OCI-LY3 (cell line): ENCODE results near the gene SPRYD4.
"Not testable (repeated sequence)": the region's sequence is repeated elsewhere in the genome, so short reads cannot be mapped to it uniquely, and the experiment has no call there.

Experiments
- H2AFZ ChIP-seq: fragments of 200-600, 300-600 bp; shearing (Covaris generic); 2 replicates; pipeline ENCODE4 v1.6.0; 2014; ENCODE audit warnings: antibody characterized with exemption, low read depth, low read length
- H3K27ac ChIP-seq: fragments of 200-600, 300-600 bp; sonication (generic); 2 replicates; pipeline ENCODE4 v1.5.1; 2014; ENCODE audit warnings: mild to moderate bottlenecking, low read length, moderate library complexity, mixed read lengths
- H3K27me3 ChIP-seq: fragments of 200-600, 300-600 bp; sonication (generic); 2 replicates; pipeline ENCODE4 v1.6.1; 2014; ENCODE audit warnings: low read depth, low read length, mixed read lengths
- H3K36me3 ChIP-seq: fragments of 200-600, 300-600 bp; sonication (generic); replicated peaks from 2 replicates; pipeline ENCODE3; 2014; ENCODE audit warnings: low read depth, low read length, mixed read lengths
- H3K4me1 ChIP-seq: fragments of 300-600, 200-600 bp; sonication (generic); 2 replicates; pipeline ENCODE4 v1.6.1; 2014; ENCODE audit warnings: low read length, mixed read lengths
- H3K4me2 ChIP-seq: fragments of 200-600, 300-600 bp; sonication (generic); 2 replicates; pipeline ENCODE4 v1.6.1; 2014; ENCODE audit warnings: low read length, mixed read lengths
- H3K4me3 ChIP-seq: fragments of 300-600, 200-600 bp; sonication (generic); 2 replicates; pipeline ENCODE4 v1.5.1; 2014; ENCODE audit warnings: antibody characterized with exemption, mild to moderate bottlenecking, low read length, moderate library complexity
- H3K79me2 ChIP-seq: fragments of 300-600, 200-600 bp; shearing (Covaris generic); 2 replicates; pipeline ENCODE4 v1.6.1; 2014; ENCODE audit warnings: mild to moderate bottlenecking, low read length, mixed read lengths
- H3K9ac ChIP-seq: fragments of 300-600, 200-600 bp; shearing (Covaris generic); 2 replicates; pipeline ENCODE4 v1.6.0; 2014; ENCODE audit warnings: mild to moderate bottlenecking, low read length, moderate library complexity
- H3K9me3 ChIP-seq: fragments of 200-600, 300-600 bp; shearing (Covaris generic); 2 replicates; pipeline ENCODE4 v1.6.1; 2014; ENCODE audit warnings: low read length, mixed read lengths; ENCODE audit not compliant: insufficient read depth
- H4K20me1 ChIP-seq: fragments of 200-600, 300-600 bp; sonication (generic); 2 replicates; pipeline ENCODE4 v1.6.1; 2016; ENCODE audit warnings: low read length, mixed read lengths; ENCODE audit not compliant: insufficient read depth
- CTCF ChIP-seq: fragments of 200-600, 300-600 bp; sonication (generic); IDR thresholded peaks from 2 replicates; pipeline ENCODE4 v1.5.1; 2014; ENCODE audit warnings: antibody characterized with exemption, low read length, low read depth
- EZH2phosphoT487 ChIP-seq: fragments of 200-600 bp; shearing (Covaris generic); IDR thresholded peaks from 2 replicates; pipeline ENCODE4 v1.6.1; 2018; ENCODE audit warnings: antibody characterized with exemption, mixed run types, low read depth

SPRYD4 gene

DNA sequence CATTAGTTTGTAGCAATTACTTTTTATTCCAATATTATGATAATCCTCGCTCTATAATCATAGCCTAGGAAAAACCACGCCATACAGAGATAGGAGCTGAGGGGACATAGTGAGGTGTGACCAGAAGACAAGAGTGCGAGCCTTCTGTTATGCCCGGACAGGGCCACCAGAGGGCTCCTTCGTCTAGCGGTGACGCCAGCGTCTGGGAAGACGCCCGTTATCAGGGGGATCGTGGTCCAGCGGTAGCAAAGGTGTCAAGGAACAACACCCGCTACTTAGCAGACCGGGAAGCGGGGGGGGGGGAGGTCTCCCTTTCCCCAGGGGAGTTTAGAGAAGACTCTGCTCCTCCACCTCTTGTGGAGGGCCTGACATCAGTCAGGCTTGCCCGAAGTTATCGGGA, 28.3 kb downstream of the SPRYD4 start:
- H3K4me1 ChIP-seq, H3K36me3 ChIP-seq, H2AFZ ChIP-seq, H3K27ac ChIP-seq, H3K9me3 ChIP-seq, H4K20me1 ChIP-seq, H3K9ac ChIP-seq, H3K27me3 ChIP-seq, H3K79me2 ChIP-seq: not testable (repeated sequence)
- H3K4me2 ChIP-seq = peak overlapping the region; percentile 45
- TF ChIP-seq CTCF = peak; percentile 23; the same call in 1 of the 2 replicates
- H3K4me3 ChIP-seq = peak overlapping the region; percentile 50; the same call in 1 of the 2 replicates

GRCh38 chr12:56498126-56498902, 29.9 kb downstream of the SPRYD4 start:
- not testable (repeated sequence) for H3K4me1 ChIP-seq, H3K4me2 ChIP-seq, H2AFZ ChIP-seq, H3K4me3 ChIP-seq, H3K27ac ChIP-seq, H4K20me1 ChIP-seq, H3K9me3 ChIP-seq, H3K36me3 ChIP-seq, H3K27me3 ChIP-seq, H3K9ac ChIP-seq, H3K79me2 ChIP-seq

DNA sequence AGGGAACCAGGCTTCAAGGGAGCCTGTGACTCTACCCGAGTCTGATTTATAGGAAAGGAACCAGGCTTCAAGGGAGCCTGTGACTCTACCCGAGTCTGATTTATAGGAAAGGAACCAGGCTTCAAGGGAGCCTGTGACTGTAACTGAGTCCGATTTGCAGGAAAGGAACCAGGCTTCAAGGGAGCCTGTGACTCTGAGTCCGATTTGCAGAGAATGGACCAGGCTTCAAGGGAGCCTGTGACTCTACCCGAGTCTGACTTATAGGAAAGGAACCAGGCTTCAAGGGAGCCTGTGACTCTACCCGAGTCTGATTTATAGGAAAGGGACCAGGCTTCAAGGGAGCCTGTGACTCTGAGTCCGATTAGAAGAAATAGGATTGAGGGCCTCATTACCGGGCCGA, 31.1 kb downstream of the SPRYD4 start:
- not testable (repeated sequence) for H3K4me2 ChIP-seq, H3K4me3 ChIP-seq

GRCh38 chr12:56499879-56500278, 31.5 kb downstream of the SPRYD4 start:
- H2AFZ ChIP-seq, H3K4me1 ChIP-seq, H3K27ac ChIP-seq, H3K4me3 ChIP-seq, H3K9me3 ChIP-seq, H3K79me2 ChIP-seq, H3K36me3 ChIP-seq, H3K27me3 ChIP-seq, H4K20me1 ChIP-seq, H3K4me2 ChIP-seq, H3K9ac ChIP-seq: not testable (repeated sequence)

More for the DNA sequence above, 31.1 kb downstream of the SPRYD4 start:
- not testable (repeated sequence) for H3K79me2 ChIP-seq, H3K27me3 ChIP-seq, H3K27ac ChIP-seq, H3K36me3 ChIP-seq, H3K9ac ChIP-seq, H3K4me1 ChIP-seq, H4K20me1 ChIP-seq, H3K9me3 ChIP-seq, H2AFZ ChIP-seq

GRCh38 chr12:56510786-56511185, 42.4 kb downstream of the SPRYD4 start:
- H3K36me3 ChIP-seq = no peaks in the 10 kb centered on the region
- no peak overlapping the region for H3K4me2 ChIP-seq
- H3K9ac ChIP-seq = no peak overlapping the region

GRCh38 chr12:56514014-56514318, 45.6 kb downstream of the SPRYD4 start:
- H3K4me3 ChIP-seq, H3K4me1 ChIP-seq, H3K27ac ChIP-seq, H3K27me3 ChIP-seq, H3K9me3 ChIP-seq, H3K9ac ChIP-seq, H3K36me3 ChIP-seq, H2AFZ ChIP-seq, H4K20me1 ChIP-seq, H3K79me2 ChIP-seq: not testable (repeated sequence)
- peak overlapping the region; percentile 49 for H3K4me2 ChIP-seq

More at GRCh38 chr12:56510786-56511185, 42.4 kb downstream of the SPRYD4 start:
- Histone ChIP-seq H3K27me3 (peaks cover 10% of the 10 kb centered on the region), H3K79me2 (no peaks in the 10 kb centered on the region), H2AFZ (no peak overlapping the region), H3K4me3 (no peak overlapping the region), H3K9me3 (no peaks in the 10 kb centered on the region), H3K4me1 (no peaks in the 10 kb centered on the region), H4K20me1 (no peaks in the 10 kb centered on the region), H3K27ac (no peak overlapping the region)
- TF ChIP-seq CTCF (no peak), EZH2phosphoT487 (no peak)
